Muscle of back (tissue), 11 donors: ENCODE measurements around the gene GPHN. TPM values are rescaled to one million over a fixed set of nuclear protein-coding genes. Genes with fewer than 3 reads are reported as not detected.
"Not testable (repeated sequence)": the region's sequence is repeated elsewhere in the genome, so short reads cannot be mapped to it uniquely, and the experiment has no call there.

Source experiments
- DNase-seq, 3 donors: peaks; one replicate each; pipeline versions ENCODE4 v3.0.0 to v3.0.0-alpha.2; 2013
- polyA plus RNA-seq, 10 donors: library from polyadenylated mRNA; unstranded; fragments of 120-200 nt; gene quantifications; one replicate each; pipeline ENCODE4 v1.2.1, GENCODE V29; 2013; ENCODE audit not compliant: insufficient read length in 10 of 10

The GPHN gene
- polyA plus RNA-seq, 10 donors = 14.2 to 22.4 (median 17.0) TPM

- no peak for DNase-seq
Measured at GRCh38 chr14:66498311-66498710, 9.6 kb upstream of the GPHN start.

GRCh38 chr14:66501592-66501991, 6.4 kb upstream of the GPHN start:
- DNase-seq = no peak

GRCh38 chr14:66502836-66503235, 5.1 kb upstream of the GPHN start:
- DNase-seq = not testable (repeated sequence)

- DNase-seq = no peak
Measured at GRCh38 chr14:66503532-66503931, 4.4 kb upstream of the GPHN start.

GRCh38 chr14:66507181-66507721, 696 bp upstream of the GPHN start:
- no peak for DNase-seq

- no peak for DNase-seq
Measured at GRCh38 chr14:66508547-66508845, 549 bp downstream of the GPHN start.

- peak; percentile 11 to 76 (median 36) for DNase-seq
Measured at GRCh38 chr14:66508846-66509621, 1.1 kb downstream of the GPHN start.

GRCh38 chr14:66509874-66510273, 1.9 kb downstream of the GPHN start:
- DNase-seq = peak in 1 of 3 donors; percentile 15

GRCh38 chr14:66511849-66512248, 3.9 kb downstream of the GPHN start:
- DNase-seq = no peak

GRCh38 chr14:66514213-66514612, 6.3 kb downstream of the GPHN start:
- no peak for DNase-seq

GRCh38 chr14:66530526-66530925, 22.6 kb downstream of the GPHN start:
- no peak for DNase-seq

- DNase-seq = no peak
Measured at GRCh38 chr14:66539034-66539433, 31.1 kb downstream of the GPHN start.

- DNase-seq = peak in 1 of 3 donors; percentile 1
Measured at GRCh38 chr14:66540038-66540437, 32.1 kb downstream of the GPHN start.

- DNase-seq = no peak
Measured at GRCh38 chr14:66541627-66542026, 33.7 kb downstream of the GPHN start.

GRCh38 chr14:66543996-66544395, 36.0 kb downstream of the GPHN start:
- DNase-seq = no peak

- DNase-seq = not testable (repeated sequence)
Measured at GRCh38 chr14:66545191-66545590, 37.2 kb downstream of the GPHN start.

- DNase-seq = not testable (repeated sequence)
Measured at GRCh38 chr14:66545751-66546150, 37.8 kb downstream of the GPHN start.

- no peak for DNase-seq
Measured at GRCh38 chr14:66563731-66564130, 55.8 kb downstream of the GPHN start.

- no peak for DNase-seq
Measured at GRCh38 chr14:66568220-66568619, 60.3 kb downstream of the GPHN start.

- no peak for DNase-seq
Measured at GRCh38 chr14:66572826-66573225, 64.9 kb downstream of the GPHN start.

GRCh38 chr14:66575014-66575413, 67.1 kb downstream of the GPHN start:
- DNase-seq = no peak

- DNase-seq = no peak
Measured at GRCh38 chr14:66575939-66576338, 68.0 kb downstream of the GPHN start.

- not testable (repeated sequence) for DNase-seq
Measured at GRCh38 chr14:66587753-66588152, 79.8 kb downstream of the GPHN start.

GRCh38 chr14:66595394-66595793, 87.4 kb downstream of the GPHN start:
- no peak for DNase-seq
